ENCODE data around the gene ASTN2.
A peak's percentile ranks its signal among the peaks of the same experiment; 100 is the strongest.

ASTN2 gene

GRCh38 chr9:116774421-116775180, 640.3 kb downstream of the ASTN2 start:
- no peaks in the 10 kb centered on the region for H3K9me3 ChIP-seq (replicated peaks in 1 of 11)
- TF ChIP-seq Cebpa-rat (IDR thresholded peaks at IDR 0.05): no peak
- no peaks in the 10 kb centered on the region for H3K27me3 ChIP-seq
- no peaks in the 10 kb centered on the region for H4K20me1 ChIP-seq
- H3K27ac ChIP-seq: no peak overlapping the region
- no peaks in the 10 kb centered on the region for H3K36me3 ChIP-seq
- no peak overlapping the region for H3K4me2 ChIP-seq
- no peaks in the 10 kb centered on the region for H3K4me1 ChIP-seq
- no peak overlapping the region for H3K4me3 ChIP-seq
- no peak overlapping the region for H3K9ac ChIP-seq

- H3K4me1 ChIP-seq: peaks cover 0 to 11% (median 7%) of the 10 kb centered on the region in 10 experiments; a peak in 11 of 20 replicates
Measured at GRCh38 chr9:116767219-116767618, 647.6 kb downstream of the ASTN2 start.

GRCh38 chr9:116765011-116765410, 649.8 kb downstream of the ASTN2 start:
- Histone ChIP-seq H3K9ac (no peak overlapping the region), H3K4me1 (peaks cover 0 to 11% (median 7%) of the 10 kb centered on the region in 10 experiments; a peak in 13 of 20 replicates), H3K9me3 (replicated peaks in 1 of 11) (no peaks in the 10 kb centered on the region), H4K20me1 (no peaks in the 10 kb centered on the region), H3K36me3 (no peaks in the 10 kb centered on the region), H3K27me3 (no peaks in the 10 kb centered on the region), H3K4me3 (no peak overlapping the region), H3K27ac (no peak overlapping the region), H3K4me2 (no peak overlapping the region)
- TF ChIP-seq Cebpa-rat (IDR thresholded peaks at IDR 0.05): no peak

More at GRCh38 chr9:116767219-116767618, 647.6 kb downstream of the ASTN2 start:
- Histone ChIP-seq H3K27me3 (no peaks in the 10 kb centered on the region), H3K4me2 (no peak overlapping the region), H3K36me3 (no peaks in the 10 kb centered on the region), H4K20me1 (no peaks in the 10 kb centered on the region), H3K9me3 (replicated peaks in 1 of 11) (no peaks in the 10 kb centered on the region), H3K9ac (no peak overlapping the region), H3K4me3 (no peak overlapping the region), H3K27ac (no peak overlapping the region)
- TF ChIP-seq Cebpa-rat (IDR thresholded peaks at IDR 0.05): no peak

GRCh38 chr9:116763770-116764169, 651.1 kb downstream of the ASTN2 start:
- H3K4me3 ChIP-seq: no peak overlapping the region
- TF ChIP-seq Cebpa-rat (IDR thresholded peaks at IDR 0.05): no peak
- no peaks in the 10 kb centered on the region for H3K36me3 ChIP-seq
- H3K9ac ChIP-seq: no peak overlapping the region
- H3K9me3 ChIP-seq (replicated peaks in 1 of 11): no peaks in the 10 kb centered on the region
- H3K27ac ChIP-seq: no peak overlapping the region
- peaks cover 0 to 11% (median 7%) of the 10 kb centered on the region in 10 experiments; a peak in 13 of 20 replicates for H3K4me1 ChIP-seq
- H3K27me3 ChIP-seq: no peaks in the 10 kb centered on the region
- H3K4me2 ChIP-seq: peak overlapping the region in 8 of 11 experiments; percentile 3 to 49 (median 25); a peak in 7 of 22 replicates
- H4K20me1 ChIP-seq: no peaks in the 10 kb centered on the region

- Histone ChIP-seq H3K27ac (no peak overlapping the region), H3K9me3 (replicated peaks in 1 of 11) (peaks cover 0 to 5% (median 0%) of the 10 kb centered on the region in 11 experiments; a peak in 5 of 22 replicates), H3K27me3 (no peaks in the 10 kb centered on the region), H3K4me2 (no peak overlapping the region), H3K4me3 (no peak overlapping the region), H3K36me3 (no peaks in the 10 kb centered on the region), H3K9ac (no peak overlapping the region), H3K4me1 (peaks cover 0 to 11% (median 9%) of the 10 kb centered on the region in 10 experiments; a peak in 13 of 20 replicates), H4K20me1 (no peaks in the 10 kb centered on the region)
- no peak for TF ChIP-seq Cebpa-rat (IDR thresholded peaks at IDR 0.05)
Measured at GRCh38 chr9:116760636-116761035, 654.2 kb downstream of the ASTN2 start.

- H3K4me1 ChIP-seq: peaks cover 0 to 9% (median 0%) of the 10 kb centered on the region in 10 experiments; a peak in 2 of 20 replicates
- H3K27me3 ChIP-seq: no peaks in the 10 kb centered on the region
- H3K9me3 ChIP-seq (replicated peaks in 1 of 11): peaks cover 0 to 9% (median 0%) of the 10 kb centered on the region in 11 experiments; a peak in 5 of 22 replicates
- no peaks in the 10 kb centered on the region for H4K20me1 ChIP-seq
- no peaks in the 10 kb centered on the region for H3K36me3 ChIP-seq
- no peak for TF ChIP-seq Cebpa-rat (IDR thresholded peaks at IDR 0.05)
- no peak overlapping the region for H3K27ac ChIP-seq
- H3K4me3 ChIP-seq: no peak overlapping the region
- peak overlapping the region in 1 of 11 experiments; percentile 33; a peak in 1 of 22 replicates for H3K4me2 ChIP-seq
- no peak overlapping the region for H3K9ac ChIP-seq
Measured at GRCh38 chr9:116757030-116757429, 657.8 kb downstream of the ASTN2 start.

GRCh38 chr9:116753389-116753788, 661.5 kb downstream of the ASTN2 start:
- Histone ChIP-seq H3K4me1 (peaks cover 0 to 4% (median 0%) of the 10 kb centered on the region in 10 experiments; a peak in 1 of 20 replicates), H3K9me3 (replicated peaks in 1 of 11) (peaks cover 0 to 9% (median 0%) of the 10 kb centered on the region in 11 experiments; a peak in 5 of 22 replicates), H3K4me3 (no peak overlapping the region), H3K27me3 (no peaks in the 10 kb centered on the region), H3K9ac (no peak overlapping the region), H3K36me3 (no peaks in the 10 kb centered on the region), H4K20me1 (no peaks in the 10 kb centered on the region), H3K4me2 (no peak overlapping the region), H3K27ac (no peak overlapping the region)
- TF ChIP-seq Cebpa-rat (IDR thresholded peaks at IDR 0.05): no peak

- Histone ChIP-seq H3K27me3 (no peaks in the 10 kb centered on the region), H3K9me3 (replicated peaks in 1 of 11) (peaks cover 0 to 3% (median 0%) of the 10 kb centered on the region in 11 experiments; a peak in 5 of 22 replicates), H3K4me3 (no peak overlapping the region), H3K27ac (no peak overlapping the region), H3K4me2 (no peak overlapping the region), H3K9ac (no peak overlapping the region), H3K36me3 (no peaks in the 10 kb centered on the region), H3K4me1 (no peaks in the 10 kb centered on the region; a peak in 1 of 20 replicates), H4K20me1 (no peaks in the 10 kb centered on the region)
- TF ChIP-seq Cebpa-rat (IDR thresholded peaks at IDR 0.05): no peak
Measured at GRCh38 chr9:116750510-116750909, 664.3 kb downstream of the ASTN2 start.

GRCh38 chr9:116749772-116750171, 665.1 kb downstream of the ASTN2 start:
- no peak overlapping the region for H3K9ac ChIP-seq
- no peaks in the 10 kb centered on the region for H4K20me1 ChIP-seq
- H3K27ac ChIP-seq: no peak overlapping the region
- H3K4me3 ChIP-seq: no peak overlapping the region
- H3K9me3 ChIP-seq (replicated peaks in 1 of 11): no peaks in the 10 kb centered on the region
- no peak overlapping the region for H3K4me2 ChIP-seq
- no peaks in the 10 kb centered on the region for H3K27me3 ChIP-seq
- H3K4me1 ChIP-seq: no peaks in the 10 kb centered on the region; a peak in 1 of 20 replicates
- H3K36me3 ChIP-seq: no peaks in the 10 kb centered on the region
- no peak for TF ChIP-seq Cebpa-rat (IDR thresholded peaks at IDR 0.05)

- Histone ChIP-seq H3K4me2 (no peak overlapping the region), H3K4me3 (no peak overlapping the region), H4K20me1 (no peaks in the 10 kb centered on the region), H3K27me3 (no peaks in the 10 kb centered on the region), H3K9ac (no peak overlapping the region), H3K9me3 (replicated peaks in 1 of 11) (no peaks in the 10 kb centered on the region), H3K36me3 (no peaks in the 10 kb centered on the region), H3K4me1 (no peaks in the 10 kb centered on the region; a peak in 1 of 20 replicates), H3K27ac (no peak overlapping the region)
- no peak for TF ChIP-seq Cebpa-rat (IDR thresholded peaks at IDR 0.05)
Measured at GRCh38 chr9:116749176-116749575, 665.7 kb downstream of the ASTN2 start.

Data from BLaER1 treated with 17β-estradiol and CSF1 and Interleukin-3, amounts not matched to agents 10 nM and 100 nM (cell line).